ENCODE measurements around the gene LCN6. TPM values are rescaled to one million over a fixed set of nuclear protein-coding genes. Genes with fewer than 3 reads are reported as not detected.

The LCN6 gene
- total RNA-seq, 1 experiment from 2014 or later: not detected

DNA sequence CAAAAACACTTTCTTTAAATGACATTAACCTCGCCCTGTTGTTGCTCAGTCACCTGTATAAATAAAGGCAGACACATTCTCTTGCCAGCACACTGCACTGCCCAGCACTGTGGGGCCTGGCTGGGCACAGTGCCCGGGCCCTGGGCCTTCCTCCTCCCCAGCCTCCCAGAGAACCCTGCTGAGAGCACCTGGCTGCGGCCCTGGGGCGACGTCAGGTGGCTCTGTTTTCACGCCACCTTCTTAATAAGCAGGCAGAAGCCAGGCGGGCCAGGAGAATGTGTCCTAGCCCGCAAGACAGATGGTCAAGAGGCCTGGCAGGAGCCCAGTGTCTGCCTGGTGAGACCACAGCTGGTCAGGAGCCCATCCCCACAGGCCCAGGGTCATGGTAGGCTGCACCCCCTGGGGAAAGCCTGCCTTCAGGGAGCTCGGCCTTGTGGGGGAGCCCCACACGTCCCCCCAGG lies 52.9 kb downstream of the LCN6 start:
- H3K27me3 Mint-ChIP-seq (ENCODE audit: low read depth): peaks cover 4% of the 10 kb centered on the region
- no peaks in the 10 kb centered on the region for H3K36me3 Mint-ChIP-seq
- H3K27ac Mint-ChIP-seq: no peak overlapping the region
- no peaks in the 10 kb centered on the region for H3K9me3 Mint-ChIP-seq
- peaks cover 10% of the 10 kb centered on the region for H3K4me1 Mint-ChIP-seq
- TF ChIP-seq, protein P1, sequence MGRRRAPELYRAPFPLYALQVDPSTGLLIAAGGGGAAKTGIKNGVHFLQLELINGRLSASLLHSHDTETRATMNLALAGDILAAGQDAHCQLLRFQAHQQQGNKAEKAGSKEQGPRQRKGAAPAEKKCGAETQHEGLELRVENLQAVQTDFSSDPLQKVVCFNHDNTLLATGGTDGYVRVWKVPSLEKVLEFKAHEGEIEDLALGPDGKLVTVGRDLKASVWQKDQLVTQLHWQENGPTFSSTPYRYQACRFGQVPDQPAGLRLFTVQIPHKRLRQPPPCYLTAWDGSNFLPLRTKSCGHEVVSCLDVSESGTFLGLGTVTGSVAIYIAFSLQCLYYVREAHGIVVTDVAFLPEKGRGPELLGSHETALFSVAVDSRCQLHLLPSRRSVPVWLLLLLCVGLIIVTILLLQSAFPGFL (CRISPR knock-in tag; IDR thresholded peaks at IDR 0.05; ENCODE audit: borderline replicate concordance): no peak
- TF ChIP-seq, protein P2, sequence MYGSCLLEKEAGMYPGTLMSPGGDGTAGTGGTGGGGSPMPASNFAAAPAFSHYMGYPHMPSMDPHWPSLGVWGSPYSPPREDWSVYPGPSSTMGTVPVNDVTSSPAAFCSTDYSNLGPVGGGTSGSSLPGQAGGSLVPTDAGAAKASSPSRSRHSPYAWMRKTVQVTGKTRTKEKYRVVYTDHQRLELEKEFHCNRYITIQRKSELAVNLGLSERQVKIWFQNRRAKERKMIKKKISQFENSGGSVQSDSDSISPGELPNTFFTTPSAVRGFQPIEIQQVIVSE (CRISPR knock-in tag; IDR thresholded peaks at IDR 0.05; ENCODE audit: borderline replicate concordance): no peak
- TF ChIP-seq FOXP1 (CRISPR knock-in tag; IDR thresholded peaks at IDR 0.05; ENCODE audit: borderline replicate concordance) (no peak), CREB1 (CRISPR knock-in tag; IDR thresholded peaks at IDR 0.05) (no peak), ZNF416 (CRISPR knock-in tag; IDR thresholded peaks at IDR 0.05) (no peak), HMGA2 (CRISPR knock-in tag; IDR thresholded peaks at IDR 0.05) (no peak)
- TF ChIP-seq, protein P3, sequence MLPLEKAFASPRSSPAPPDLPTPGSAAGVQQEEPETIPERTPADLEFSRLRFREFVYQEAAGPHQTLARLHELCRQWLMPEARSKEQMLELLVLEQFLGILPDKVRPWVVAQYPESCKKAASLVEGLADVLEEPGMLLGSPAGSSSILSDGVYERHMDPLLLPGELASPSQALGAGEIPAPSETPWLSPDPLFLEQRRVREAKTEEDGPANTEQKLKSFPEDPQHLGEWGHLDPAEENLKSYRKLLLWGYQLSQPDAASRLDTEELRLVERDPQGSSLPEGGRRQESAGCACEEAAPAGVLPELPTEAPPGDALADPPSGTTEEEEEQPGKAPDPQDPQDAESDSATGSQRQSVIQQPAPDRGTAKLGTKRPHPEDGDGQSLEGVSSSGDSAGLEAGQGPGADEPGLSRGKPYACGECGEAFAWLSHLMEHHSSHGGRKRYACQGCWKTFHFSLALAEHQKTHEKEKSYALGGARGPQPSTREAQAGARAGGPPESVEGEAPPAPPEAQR (CRISPR knock-in tag; IDR thresholded peaks at IDR 0.05): no peak
- TF ChIP-seq, protein P4, sequence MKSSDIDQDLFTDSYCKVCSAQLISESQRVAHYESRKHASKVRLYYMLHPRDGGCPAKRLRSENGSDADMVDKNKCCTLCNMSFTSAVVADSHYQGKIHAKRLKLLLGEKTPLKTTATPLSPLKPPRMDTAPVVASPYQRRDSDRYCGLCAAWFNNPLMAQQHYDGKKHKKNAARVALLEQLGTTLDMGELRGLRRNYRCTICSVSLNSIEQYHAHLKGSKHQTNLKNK (CRISPR knock-in tag; IDR thresholded peaks at IDR 0.05): no peak
- TF ChIP-seq, protein P5, sequence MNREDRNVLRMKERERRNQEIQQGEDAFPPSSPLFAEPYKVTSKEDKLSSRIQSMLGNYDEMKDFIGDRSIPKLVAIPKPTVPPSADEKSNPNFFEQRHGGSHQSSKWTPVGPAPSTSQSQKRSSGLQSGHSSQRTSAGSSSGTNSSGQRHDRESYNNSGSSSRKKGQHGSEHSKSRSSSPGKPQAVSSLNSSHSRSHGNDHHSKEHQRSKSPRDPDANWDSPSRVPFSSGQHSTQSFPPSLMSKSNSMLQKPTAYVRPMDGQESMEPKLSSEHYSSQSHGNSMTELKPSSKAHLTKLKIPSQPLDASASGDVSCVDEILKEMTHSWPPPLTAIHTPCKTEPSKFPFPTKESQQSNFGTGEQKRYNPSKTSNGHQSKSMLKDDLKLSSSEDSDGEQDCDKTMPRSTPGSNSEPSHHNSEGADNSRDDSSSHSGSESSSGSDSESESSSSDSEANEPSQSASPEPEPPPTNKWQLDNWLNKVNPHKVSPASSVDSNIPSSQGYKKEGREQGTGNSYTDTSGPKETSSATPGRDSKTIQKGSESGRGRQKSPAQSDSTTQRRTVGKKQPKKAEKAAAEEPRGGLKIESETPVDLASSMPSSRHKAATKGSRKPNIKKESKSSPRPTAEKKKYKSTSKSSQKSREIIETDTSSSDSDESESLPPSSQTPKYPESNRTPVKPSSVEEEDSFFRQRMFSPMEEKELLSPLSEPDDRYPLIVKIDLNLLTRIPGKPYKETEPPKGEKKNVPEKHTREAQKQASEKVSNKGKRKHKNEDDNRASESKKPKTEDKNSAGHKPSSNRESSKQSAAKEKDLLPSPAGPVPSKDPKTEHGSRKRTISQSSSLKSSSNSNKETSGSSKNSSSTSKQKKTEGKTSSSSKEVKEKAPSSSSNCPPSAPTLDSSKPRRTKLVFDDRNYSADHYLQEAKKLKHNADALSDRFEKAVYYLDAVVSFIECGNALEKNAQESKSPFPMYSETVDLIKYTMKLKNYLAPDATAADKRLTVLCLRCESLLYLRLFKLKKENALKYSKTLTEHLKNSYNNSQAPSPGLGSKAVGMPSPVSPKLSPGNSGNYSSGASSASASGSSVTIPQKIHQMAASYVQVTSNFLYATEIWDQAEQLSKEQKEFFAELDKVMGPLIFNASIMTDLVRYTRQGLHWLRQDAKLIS (CRISPR knock-in tag; IDR thresholded peaks at IDR 0.05; ENCODE audit: borderline replicate concordance): no peak
- TF ChIP-seq, protein P6, sequence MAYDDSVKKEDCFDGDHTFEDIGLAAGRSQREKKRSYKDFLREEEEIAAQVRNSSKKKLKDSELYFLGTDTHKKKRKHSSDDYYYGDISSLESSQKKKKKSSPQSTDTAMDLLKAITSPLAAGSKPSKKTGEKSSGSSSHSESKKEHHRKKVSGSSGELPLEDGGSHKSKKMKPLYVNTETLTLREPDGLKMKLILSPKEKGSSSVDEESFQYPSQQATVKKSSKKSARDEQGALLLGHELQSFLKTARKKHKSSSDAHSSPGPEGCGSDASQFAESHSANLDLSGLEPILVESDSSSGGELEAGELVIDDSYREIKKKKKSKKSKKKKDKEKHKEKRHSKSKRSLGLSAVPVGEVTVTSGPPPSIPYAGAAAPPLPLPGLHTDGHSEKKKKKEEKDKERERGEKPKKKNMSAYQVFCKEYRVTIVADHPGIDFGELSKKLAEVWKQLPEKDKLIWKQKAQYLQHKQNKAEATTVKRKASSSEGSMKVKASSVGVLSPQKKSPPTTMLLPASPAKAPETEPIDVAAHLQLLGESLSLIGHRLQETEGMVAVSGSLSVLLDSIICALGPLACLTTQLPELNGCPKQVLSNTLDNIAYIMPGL (CRISPR knock-in tag; IDR thresholded peaks at IDR 0.05): no peak
- TF ChIP-seq, protein P7, sequence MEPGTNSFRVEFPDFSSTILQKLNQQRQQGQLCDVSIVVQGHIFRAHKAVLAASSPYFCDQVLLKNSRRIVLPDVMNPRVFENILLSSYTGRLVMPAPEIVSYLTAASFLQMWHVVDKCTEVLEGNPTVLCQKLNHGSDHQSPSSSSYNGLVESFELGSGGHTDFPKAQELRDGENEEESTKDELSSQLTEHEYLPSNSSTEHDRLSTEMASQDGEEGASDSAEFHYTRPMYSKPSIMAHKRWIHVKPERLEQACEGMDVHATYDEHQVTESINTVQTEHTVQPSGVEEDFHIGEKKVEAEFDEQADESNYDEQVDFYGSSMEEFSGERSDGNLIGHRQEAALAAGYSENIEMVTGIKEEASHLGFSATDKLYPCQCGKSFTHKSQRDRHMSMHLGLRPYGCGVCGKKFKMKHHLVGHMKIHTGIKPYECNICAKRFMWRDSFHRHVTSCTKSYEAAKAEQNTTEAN (CRISPR knock-in tag; IDR thresholded peaks at IDR 0.05): no peak
- TF ChIP-seq, protein P8, sequence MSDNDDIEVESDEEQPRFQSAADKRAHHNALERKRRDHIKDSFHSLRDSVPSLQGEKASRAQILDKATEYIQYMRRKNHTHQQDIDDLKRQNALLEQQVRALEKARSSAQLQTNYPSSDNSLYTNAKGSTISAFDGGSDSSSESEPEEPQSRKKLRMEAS (CRISPR knock-in tag; IDR thresholded peaks at IDR 0.05): no peak
- no peak for ATAC-seq
- POLR2A ChIA-PET: no interaction called here
- CTCF ChIA-PET: interaction anchor here (0.6 to 1.8 kb wide), 5 partner anchors 9 to 104 kb away, joined by 3 to 9 read pairs (median 4); no protein-coding TSS in a partner anchor
- H3K4me3 Mint-ChIP-seq: no peak overlapping the region
- DNase-seq (ENCODE audit: low spot score): no peak

DNA sequence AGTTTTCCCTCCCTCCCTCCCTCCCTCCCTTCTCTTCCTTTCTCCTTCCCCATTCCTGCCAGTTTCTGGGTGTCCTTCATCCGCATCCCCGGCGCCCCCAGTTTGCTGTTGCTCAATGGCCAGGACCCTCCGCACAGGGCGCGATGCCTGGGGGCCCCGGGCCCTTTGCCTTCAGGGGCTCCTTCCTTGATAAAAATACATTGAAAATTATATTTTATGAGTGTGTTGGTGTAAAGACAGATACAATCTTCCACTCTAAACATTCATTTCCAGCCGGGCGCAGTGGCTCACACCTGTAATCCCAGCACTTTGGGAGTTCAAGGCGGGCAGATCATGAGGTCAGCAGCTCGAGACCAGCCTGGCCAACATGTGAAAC lies 53.5 kb downstream of the LCN6 start:
- ChIA-PET CTCF (interaction anchor here (0.5 to 2.0 kb wide), 11 partner anchors 9 to 355 kb away, joined by 3 to 17 read pairs (median 4); no protein-coding TSS in a partner anchor), POLR2A (no interaction called here)
- Mint-ChIP-seq H3K9me3 (no peaks in the 10 kb centered on the region), H3K4me3 (no peak overlapping the region), H3K4me1 (peaks cover 10% of the 10 kb centered on the region), H3K36me3 (no peaks in the 10 kb centered on the region), H3K27me3 (ENCODE audit: low read depth) (no peaks in the 10 kb centered on the region), H3K27ac (no peak overlapping the region)
- DNase-seq (ENCODE audit: low spot score): no peak
- no peak for ATAC-seq
- TF ChIP-seq, protein P9, sequence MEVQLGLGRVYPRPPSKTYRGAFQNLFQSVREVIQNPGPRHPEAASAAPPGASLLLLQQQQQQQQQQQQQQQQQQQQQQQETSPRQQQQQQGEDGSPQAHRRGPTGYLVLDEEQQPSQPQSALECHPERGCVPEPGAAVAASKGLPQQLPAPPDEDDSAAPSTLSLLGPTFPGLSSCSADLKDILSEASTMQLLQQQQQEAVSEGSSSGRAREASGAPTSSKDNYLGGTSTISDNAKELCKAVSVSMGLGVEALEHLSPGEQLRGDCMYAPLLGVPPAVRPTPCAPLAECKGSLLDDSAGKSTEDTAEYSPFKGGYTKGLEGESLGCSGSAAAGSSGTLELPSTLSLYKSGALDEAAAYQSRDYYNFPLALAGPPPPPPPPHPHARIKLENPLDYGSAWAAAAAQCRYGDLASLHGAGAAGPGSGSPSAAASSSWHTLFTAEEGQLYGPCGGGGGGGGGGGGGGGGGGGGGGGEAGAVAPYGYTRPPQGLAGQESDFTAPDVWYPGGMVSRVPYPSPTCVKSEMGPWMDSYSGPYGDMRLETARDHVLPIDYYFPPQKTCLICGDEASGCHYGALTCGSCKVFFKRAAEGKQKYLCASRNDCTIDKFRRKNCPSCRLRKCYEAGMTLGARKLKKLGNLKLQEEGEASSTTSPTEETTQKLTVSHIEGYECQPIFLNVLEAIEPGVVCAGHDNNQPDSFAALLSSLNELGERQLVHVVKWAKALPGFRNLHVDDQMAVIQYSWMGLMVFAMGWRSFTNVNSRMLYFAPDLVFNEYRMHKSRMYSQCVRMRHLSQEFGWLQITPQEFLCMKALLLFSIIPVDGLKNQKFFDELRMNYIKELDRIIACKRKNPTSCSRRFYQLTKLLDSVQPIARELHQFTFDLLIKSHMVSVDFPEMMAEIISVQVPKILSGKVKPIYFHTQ (CRISPR knock-in tag; IDR thresholded peaks at IDR 0.05): no peak
- TF ChIP-seq CBFB (CRISPR knock-in tag; IDR thresholded peaks at IDR 0.05; ENCODE audit: low read depth) (no peak), GRHL2 (CRISPR knock-in tag; IDR thresholded peaks at IDR 0.05; ENCODE audit: insufficient replicate concordance, severe bottlenecking) (no peak), ZNF423 (CRISPR knock-in tag; IDR thresholded peaks at IDR 0.05) (no peak)
- TF ChIP-seq, protein P3 (CRISPR knock-in tag; IDR thresholded peaks at IDR 0.05): no peak

All from WTC11 (cell line).